ENCODE results near the gene TMEM106C.

TMEM106C gene

GRCh38 chr12:48017496-48017895 lies 54.1 kb downstream of the TMEM106C start:
- H3K4me2 ChIP-seq (ENCODE audit: low read length, poor library complexity, severe bottlenecking): no peak overlapping the region
- H3K23ac ChIP-seq (ENCODE audit: low read length in 2 of 2): peak overlapping the region in 1 of 2 experiments; percentile 74
- no peaks in the 10 kb centered on the region for H3K36me3 ChIP-seq (ENCODE audit: control insufficient read depth in 1 of 2, insufficient read depth in 2 of 2, low read depth in 1 of 2, low read length in 2 of 2)
- no peak overlapping the region for H2BK12ac ChIP-seq (ENCODE audit: low read length in 2 of 2)
- no peaks in the 10 kb centered on the region for H3K9me3 ChIP-seq (ENCODE audit: control insufficient read depth, low read length)
- no peak overlapping the region for H3K18ac ChIP-seq (ENCODE audit: low read depth in 1 of 2, low read length in 2 of 2)
- H2AFZ ChIP-seq (ENCODE audit: low read depth, low read length): no peak overlapping the region
- peaks cover 11% of the 10 kb centered on the region for H3K4me1 ChIP-seq (ENCODE audit: control insufficient read depth, insufficient read depth, low read depth, low read length)
- H4K8ac ChIP-seq (ENCODE audit: low read length): no peak overlapping the region
- no peak overlapping the region for H4K91ac ChIP-seq (ENCODE audit: low read length)
- no peak overlapping the region for H2BK120ac ChIP-seq (ENCODE audit: low read depth, low read length)
- H3K79me1 ChIP-seq (replicated peaks; ENCODE audit: low read length, poor library complexity, severe bottlenecking): no peaks in the 10 kb centered on the region
- no peak overlapping the region for H2AK5ac ChIP-seq (ENCODE audit: low read length, severe bottlenecking)
- no peak overlapping the region for H3K14ac ChIP-seq (ENCODE audit: low read length in 2 of 2)
- no peak overlapping the region for H3K27ac ChIP-seq (ENCODE audit: low read length, poor library complexity, severe bottlenecking)
- no peak overlapping the region for H3K9ac ChIP-seq (ENCODE audit: low read length)
- no peak for DNase-seq
- no peak overlapping the region for H2BK15ac ChIP-seq (ENCODE audit: low read depth, poor library complexity, severe bottlenecking)
- no peak overlapping the region for H3K4me3 ChIP-seq (ENCODE audit: insufficient read depth in 1 of 2, low read depth in 1 of 2, low read length in 2 of 2)
- no peak overlapping the region for H3K4ac ChIP-seq (ENCODE audit: low read depth in 1 of 2, low read length in 2 of 2)
- H3K27me3 ChIP-seq (ENCODE audit: control insufficient read depth in 1 of 2, insufficient read depth in 1 of 2, low read length in 2 of 2): peaks cover 62 to 93% of the 10 kb centered on the region in 2 experiments
- WGBS: 62% methylated on average over 5 of the region's 5 CpGs
- no peak overlapping the region for H2BK5ac ChIP-seq (ENCODE audit: low read depth, low read length, poor library complexity, severe bottlenecking)

GRCh38 chr12:48017921-48018617 lies 54.7 kb downstream of the TMEM106C start:
- Histone ChIP-seq H3K4me2 (ENCODE audit: low read length, poor library complexity, severe bottlenecking) (no peak overlapping the region), H4K91ac (ENCODE audit: low read length) (no peak overlapping the region), H3K23ac (ENCODE audit: low read length in 2 of 2) (no peak overlapping the region), H2AFZ (ENCODE audit: low read depth, low read length) (no peak overlapping the region), H2AK5ac (ENCODE audit: low read length, severe bottlenecking) (no peak overlapping the region), H3K14ac (ENCODE audit: low read length in 2 of 2) (no peak overlapping the region), H3K4ac (ENCODE audit: low read depth in 1 of 2, low read length in 2 of 2) (no peak overlapping the region), H3K18ac (ENCODE audit: low read depth in 1 of 2, low read length in 2 of 2) (no peak overlapping the region), H2BK12ac (ENCODE audit: low read length in 2 of 2) (no peak overlapping the region), H3K27me3 (ENCODE audit: control insufficient read depth in 1 of 2, insufficient read depth in 1 of 2, low read length in 2 of 2) (peaks cover 65 to 93% of the 10 kb centered on the region in 2 experiments), H3K27ac (ENCODE audit: low read length, poor library complexity, severe bottlenecking) (no peak overlapping the region), H4K8ac (ENCODE audit: low read length) (no peak overlapping the region), H3K4me3 (ENCODE audit: insufficient read depth in 1 of 2, low read depth in 1 of 2, low read length in 2 of 2) (no peak overlapping the region), H3K9me3 (ENCODE audit: control insufficient read depth, low read length) (no peaks in the 10 kb centered on the region), H2BK5ac (ENCODE audit: low read depth, low read length, poor library complexity, severe bottlenecking) (no peak overlapping the region), H2BK120ac (ENCODE audit: low read depth, low read length) (no peak overlapping the region), H3K36me3 (ENCODE audit: control insufficient read depth in 1 of 2, insufficient read depth in 2 of 2, low read depth in 1 of 2, low read length in 2 of 2) (no peaks in the 10 kb centered on the region), H3K79me1 (replicated peaks; ENCODE audit: low read length, poor library complexity, severe bottlenecking) (no peaks in the 10 kb centered on the region), H3K4me1 (ENCODE audit: control insufficient read depth, insufficient read depth, low read depth, low read length) (peaks cover 11% of the 10 kb centered on the region), H3K9ac (ENCODE audit: low read length) (no peak overlapping the region), H2BK15ac (ENCODE audit: low read depth, poor library complexity, severe bottlenecking) (no peak overlapping the region)
- no peak for DNase-seq
- 73% methylated on average over 4 of the region's 4 CpGs for WGBS
